22Rv1 (cell line): Measurements from ENCODE around the gene ANLN.

Experiments used
- H3K27ac ChIP-seq: fragments of 450-650 bp; 2 replicates; pipeline ENCODE4 v1.5.1; 2017
- CTCF ChIP-seq: fragments of 450-650 bp; IDR thresholded peaks from 2 replicates; pipeline ENCODE4 v1.5.1; 2017; ENCODE audit warnings: mild to moderate bottlenecking
- ZFX ChIP-seq: fragments of 450-650 bp; IDR thresholded peaks from 2 replicates; pipeline ENCODE4 v1.6.1; 2017; ENCODE audit warnings: antibody characterized with exemption, borderline replicate concordance

ANLN gene

GRCh38 chr7:36400606-36401005 lies 10.9 kb downstream of the ANLN start:
- TF ChIP-seq CTCF (no peak), ZFX (no peak)
- no peak overlapping the region for H3K27ac ChIP-seq

DNA sequence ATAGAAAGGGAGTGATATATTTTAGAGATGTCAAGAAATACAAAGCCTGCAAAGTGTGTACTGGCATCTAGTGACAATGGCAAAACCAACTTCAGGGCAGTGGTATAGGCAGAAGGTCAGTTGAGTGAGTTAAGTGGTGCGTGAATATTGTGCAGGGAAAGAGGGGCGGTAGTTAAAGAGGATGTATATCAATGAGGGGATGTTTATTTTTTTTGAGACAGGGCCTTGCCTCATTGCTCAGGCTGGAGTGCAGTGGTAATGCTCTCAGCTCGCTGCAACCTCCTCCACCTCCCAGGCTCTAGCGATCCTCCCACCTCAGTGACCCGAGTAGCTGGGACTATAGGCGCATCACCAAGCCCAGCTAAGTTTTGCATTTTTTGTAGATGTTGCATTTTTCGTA lies 13.8 kb downstream of the ANLN start:
- H3K27ac ChIP-seq = no peak overlapping the region
- TF ChIP-seq CTCF = no peak
- TF ChIP-seq ZFX = no peak

DNA sequence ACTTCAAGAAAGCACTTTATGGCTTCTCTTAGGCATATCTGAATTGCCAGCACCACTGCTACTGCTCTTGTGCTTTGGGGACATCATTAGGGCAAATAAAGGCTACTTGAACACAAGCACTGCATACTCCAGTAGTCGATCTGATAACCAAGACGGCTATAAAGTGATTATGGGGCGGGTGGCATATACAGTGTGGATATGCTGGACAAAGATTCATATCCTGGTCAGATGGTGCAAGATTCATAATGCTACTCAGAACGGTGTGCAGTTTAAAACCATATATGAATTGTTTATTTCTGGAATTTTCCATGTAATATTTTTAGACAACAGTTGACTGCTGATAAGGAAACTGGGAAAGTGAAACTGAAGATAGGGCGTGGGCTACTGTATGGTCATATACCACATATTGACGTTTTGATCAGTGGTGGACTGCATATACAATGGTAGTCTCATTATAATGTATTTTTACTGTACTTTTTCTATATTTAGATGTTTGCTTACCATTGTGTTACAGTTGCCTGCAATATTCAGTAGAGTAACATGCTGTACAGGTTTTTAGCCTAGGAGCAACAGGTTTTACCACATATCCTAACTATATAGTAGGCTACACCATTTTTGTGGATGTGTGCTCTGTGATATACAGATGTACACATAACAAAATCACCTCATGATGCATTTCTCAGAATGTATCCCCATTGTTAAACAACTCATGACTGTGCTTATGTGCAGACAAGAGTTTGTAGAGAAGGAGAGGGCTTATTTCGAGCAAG lies 15.2 kb downstream of the ANLN start:
- no peak overlapping the region for H3K27ac ChIP-seq
- TF ChIP-seq ZFX (no peak), CTCF (no peak)

DNA sequence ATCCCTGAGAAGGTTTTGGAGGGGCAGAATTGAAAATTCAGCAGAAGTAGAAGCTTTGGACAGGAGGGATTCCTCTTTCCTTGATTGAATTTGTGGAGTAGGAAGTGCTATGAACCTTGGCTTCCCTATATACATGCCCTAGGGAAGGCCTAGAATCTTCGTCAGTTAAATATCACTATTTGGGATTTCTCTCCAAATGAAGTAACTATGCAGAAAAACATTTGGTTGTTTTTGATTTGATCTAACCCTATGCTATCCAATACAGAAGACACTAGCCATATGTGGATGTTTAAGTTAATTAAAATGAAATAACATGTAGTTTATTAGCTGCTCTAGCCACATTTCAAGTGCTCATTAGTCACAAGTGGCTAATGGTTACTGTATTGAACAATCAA lies 15.7 kb downstream of the ANLN start:
- no peak overlapping the region for H3K27ac ChIP-seq
- TF ChIP-seq CTCF (no peak), ZFX (no peak)

DNA sequence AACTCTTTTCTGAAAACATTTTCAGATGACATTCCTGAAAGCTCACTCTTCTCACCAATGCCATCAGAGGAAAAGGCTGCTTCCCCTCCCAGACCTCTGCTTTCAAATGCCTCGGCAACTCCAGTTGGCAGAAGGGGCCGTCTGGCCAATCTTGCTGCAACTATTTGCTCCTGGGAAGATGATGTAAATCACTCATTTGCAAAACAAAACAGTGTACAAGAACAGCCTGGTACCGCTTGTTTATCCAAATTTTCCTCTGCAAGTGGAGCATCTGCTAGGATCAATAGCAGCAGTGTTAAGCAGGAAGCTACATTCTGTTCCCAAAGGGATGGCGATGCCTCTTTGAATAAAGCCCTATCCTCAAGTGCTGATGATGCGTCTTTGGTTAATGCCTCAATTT lies 16.5 kb downstream of the ANLN start:
- TF ChIP-seq ZFX (no peak), CTCF (no peak)
- H3K27ac ChIP-seq = no peak overlapping the region

GRCh38 chr7:36407636-36408550 lies 18.2 kb downstream of the ANLN start:
- H3K27ac ChIP-seq = peak overlapping the region; percentile 46
- TF ChIP-seq ZFX (no peak), CTCF (no peak)

DNA sequence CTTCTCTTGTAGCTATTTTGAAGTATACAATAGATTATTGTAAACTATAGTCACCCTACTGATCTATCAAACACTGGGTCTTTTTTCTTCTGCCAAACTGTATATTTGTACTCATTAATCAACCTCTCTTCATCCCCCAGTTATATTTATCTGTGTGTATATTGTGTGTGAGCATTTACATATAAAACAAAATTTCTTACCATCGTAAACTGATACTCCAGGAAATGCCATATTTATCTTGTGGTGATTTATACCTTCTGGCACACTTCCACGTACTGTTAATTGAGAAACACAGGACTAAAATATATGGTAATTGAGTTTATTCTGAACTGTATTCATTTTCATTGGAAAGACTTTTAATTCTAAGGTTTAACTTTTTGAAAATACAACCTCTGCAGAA lies 18.9 kb downstream of the ANLN start:
- H3K27ac ChIP-seq = peak overlapping the region; percentile 46
- no peak for TF ChIP-seq CTCF
- no peak for TF ChIP-seq ZFX
